Fibroblast of villous mesenchyme (primary cell): ENCODE results near the gene ANKDD1A. TPM values are rescaled to one million over a fixed set of nuclear protein-coding genes. Genes with fewer than 3 reads are reported as not detected.

ENCODE experiments used
- DNase-seq: peaks from one replicate; pipeline ENCODE4 v3.0.0-alpha.2; 2010; ENCODE audit warnings: low read depth
- H3K4me3 ChIP-seq: 2 replicates; pipeline ENCODE4 v1.5.1; 2011; ENCODE audit warnings: low read depth, mild to moderate bottlenecking, low read length
- total RNA-seq: library from RNA; depleted of rRNA; stranded (reverse); fragments of >200 nt; gene quantifications from 2 replicates; pipeline ENCODE4 v1.2.3, GENCODE V29; 2012
- TF ChIP-seq, protein P1 (sequence below): IDR thresholded peaks from 2 replicates; pipeline ENCODE4 v1.5.1; 2012; ENCODE audit warnings: low read depth, mild to moderate bottlenecking, low read length; ENCODE audit not compliant: insufficient read depth

The ANKDD1A gene
- total RNA-seq, 1 donor, result 3.9 TPM

DNA sequence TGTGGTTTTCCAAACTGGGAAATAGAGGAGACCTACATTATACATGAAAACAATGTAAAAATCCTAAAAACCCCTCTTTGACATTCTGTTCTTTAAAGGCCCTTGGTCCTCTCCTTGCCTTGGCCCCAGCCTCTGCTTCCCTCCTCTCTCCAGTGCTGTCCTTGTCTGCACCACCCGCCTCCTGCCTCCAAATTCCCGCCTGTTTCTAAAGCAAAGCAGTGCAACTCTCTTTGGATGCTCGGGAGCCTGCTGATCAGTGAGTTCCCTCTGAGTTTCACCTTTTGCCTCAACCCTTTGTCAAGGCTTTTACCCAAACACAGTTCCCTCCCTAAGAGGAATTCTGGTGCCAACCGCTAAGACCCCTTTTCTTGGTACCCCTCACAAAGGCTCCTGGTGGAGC lies 8.0 kb downstream of the ANKDD1A start:
- H3K4me3 ChIP-seq, result no peak overlapping the region
- no peak for DNase-seq
- TF ChIP-seq, protein P1, sequence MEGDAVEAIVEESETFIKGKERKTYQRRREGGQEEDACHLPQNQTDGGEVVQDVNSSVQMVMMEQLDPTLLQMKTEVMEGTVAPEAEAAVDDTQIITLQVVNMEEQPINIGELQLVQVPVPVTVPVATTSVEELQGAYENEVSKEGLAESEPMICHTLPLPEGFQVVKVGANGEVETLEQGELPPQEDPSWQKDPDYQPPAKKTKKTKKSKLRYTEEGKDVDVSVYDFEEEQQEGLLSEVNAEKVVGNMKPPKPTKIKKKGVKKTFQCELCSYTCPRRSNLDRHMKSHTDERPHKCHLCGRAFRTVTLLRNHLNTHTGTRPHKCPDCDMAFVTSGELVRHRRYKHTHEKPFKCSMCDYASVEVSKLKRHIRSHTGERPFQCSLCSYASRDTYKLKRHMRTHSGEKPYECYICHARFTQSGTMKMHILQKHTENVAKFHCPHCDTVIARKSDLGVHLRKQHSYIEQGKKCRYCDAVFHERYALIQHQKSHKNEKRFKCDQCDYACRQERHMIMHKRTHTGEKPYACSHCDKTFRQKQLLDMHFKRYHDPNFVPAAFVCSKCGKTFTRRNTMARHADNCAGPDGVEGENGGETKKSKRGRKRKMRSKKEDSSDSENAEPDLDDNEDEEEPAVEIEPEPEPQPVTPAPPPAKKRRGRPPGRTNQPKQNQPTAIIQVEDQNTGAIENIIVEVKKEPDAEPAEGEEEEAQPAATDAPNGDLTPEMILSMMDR, result no peak

DNA sequence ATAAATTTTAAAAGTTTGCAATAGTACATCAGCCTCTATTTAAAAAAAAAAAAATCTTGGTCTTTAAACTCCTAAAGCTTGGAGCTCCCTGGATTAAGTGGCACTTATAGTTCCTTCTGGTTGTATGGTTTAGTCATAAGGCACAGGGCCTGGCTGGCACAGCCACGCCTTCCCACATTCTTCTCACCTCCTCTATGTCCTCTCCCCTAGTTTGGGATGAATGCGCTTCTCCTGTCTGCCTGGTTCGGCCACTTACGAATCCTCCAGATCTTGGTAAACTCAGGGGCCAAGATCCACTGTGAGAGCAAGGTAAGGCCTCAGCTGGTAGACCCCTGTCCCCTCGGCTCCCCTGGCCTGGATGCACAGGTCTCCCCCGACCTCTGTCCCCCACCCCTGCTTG lies 10.0 kb downstream of the ANKDD1A start:
- TF ChIP-seq, protein P1, result no peak
- DNase-seq, result no peak
- no peak overlapping the region for H3K4me3 ChIP-seq

DNA sequence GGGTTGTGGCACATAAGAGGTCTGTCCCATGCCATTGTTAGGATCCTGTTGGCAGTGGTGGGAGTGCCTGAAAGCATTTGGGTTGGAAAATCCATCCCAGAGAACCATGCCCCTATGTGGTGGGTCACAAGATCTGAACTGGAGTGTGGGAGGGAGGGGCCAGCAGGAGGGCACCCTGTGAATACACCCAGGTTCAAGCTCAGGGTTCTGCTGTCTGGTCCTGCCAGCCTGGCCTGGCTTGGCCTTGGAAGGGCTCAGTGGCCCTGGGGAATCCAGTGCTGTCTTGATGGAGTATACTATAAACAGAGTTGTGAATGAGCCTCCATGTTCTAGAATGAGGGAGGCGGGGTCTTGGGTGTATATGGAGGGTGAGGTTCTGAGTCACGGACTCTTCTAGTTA lies 11.8 kb downstream of the ANKDD1A start:
- TF ChIP-seq, protein P1, result no peak
- H3K4me3 ChIP-seq, result no peak overlapping the region
- no peak for DNase-seq

DNA sequence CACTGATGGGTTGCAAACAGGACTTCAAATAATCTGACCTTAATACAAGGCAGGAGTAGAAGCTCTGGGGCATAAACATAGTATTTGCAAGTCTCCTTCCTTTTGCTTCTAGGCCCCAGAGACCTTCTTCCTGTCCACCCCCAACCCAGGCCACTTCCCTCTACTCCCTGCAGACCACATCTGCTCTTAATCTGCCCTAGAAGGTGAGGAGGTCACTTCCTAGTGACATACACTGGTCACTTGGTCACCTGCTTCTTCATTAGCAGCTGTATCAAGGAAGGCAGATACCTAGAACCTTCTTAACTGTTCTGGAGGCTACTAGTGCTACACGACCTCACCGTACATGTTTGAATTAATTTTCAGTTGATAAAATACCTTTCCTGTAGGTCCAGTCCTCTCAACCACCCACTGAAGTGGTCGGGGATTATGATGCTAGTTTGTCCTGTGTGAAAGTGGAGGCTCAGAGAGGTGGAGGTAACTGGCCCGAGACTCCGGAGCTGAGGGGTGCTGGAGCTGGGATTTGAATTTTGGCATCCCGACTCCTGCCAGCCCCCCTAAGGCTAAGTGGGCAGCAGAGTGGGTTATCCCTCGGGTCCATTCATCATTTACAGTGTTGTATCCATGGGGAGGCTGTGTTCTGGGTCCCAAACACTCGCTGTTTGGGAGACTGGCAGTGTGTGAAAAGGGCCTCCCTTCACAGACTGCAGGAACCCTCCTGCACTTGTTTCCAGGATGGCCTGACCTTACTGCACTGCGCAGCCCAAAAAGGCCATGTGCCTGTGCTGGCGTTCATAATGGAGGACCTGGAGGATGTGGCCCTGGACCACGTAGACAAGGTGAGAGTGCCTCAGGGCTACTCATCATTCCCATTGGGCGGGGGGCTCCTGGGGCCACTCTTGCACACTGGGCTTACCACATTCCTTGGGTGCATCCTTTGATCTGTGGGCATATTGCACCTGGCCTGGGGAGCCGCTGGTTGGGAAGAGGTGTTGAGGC lies 13.9 kb downstream of the ANKDD1A start:
- TF ChIP-seq, protein P1, result no peak
- no peak for DNase-seq
- no peak overlapping the region for H3K4me3 ChIP-seq

DNA sequence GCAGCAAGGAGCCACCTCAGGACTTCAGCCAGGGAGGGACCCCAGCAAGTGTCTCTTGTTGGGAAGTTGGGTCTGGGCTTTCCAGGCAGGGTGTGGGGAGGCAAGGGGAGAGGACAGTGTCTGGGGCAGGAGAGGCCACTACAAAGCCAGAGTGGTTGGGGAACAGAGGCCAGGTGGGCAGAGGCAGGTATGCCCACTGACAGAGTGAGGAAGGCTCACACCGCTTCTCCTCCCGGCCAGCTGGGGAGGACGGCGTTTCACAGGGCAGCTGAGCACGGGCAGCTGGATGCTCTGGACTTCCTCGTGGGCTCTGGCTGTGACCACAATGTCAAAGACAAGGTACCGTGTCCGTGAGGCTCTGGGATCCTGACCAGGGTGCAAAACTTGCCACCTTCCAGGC lies 15.0 kb downstream of the ANKDD1A start:
- no peak for DNase-seq
- H3K4me3 ChIP-seq, result no peak overlapping the region
- TF ChIP-seq, protein P1, result no peak

DNA sequence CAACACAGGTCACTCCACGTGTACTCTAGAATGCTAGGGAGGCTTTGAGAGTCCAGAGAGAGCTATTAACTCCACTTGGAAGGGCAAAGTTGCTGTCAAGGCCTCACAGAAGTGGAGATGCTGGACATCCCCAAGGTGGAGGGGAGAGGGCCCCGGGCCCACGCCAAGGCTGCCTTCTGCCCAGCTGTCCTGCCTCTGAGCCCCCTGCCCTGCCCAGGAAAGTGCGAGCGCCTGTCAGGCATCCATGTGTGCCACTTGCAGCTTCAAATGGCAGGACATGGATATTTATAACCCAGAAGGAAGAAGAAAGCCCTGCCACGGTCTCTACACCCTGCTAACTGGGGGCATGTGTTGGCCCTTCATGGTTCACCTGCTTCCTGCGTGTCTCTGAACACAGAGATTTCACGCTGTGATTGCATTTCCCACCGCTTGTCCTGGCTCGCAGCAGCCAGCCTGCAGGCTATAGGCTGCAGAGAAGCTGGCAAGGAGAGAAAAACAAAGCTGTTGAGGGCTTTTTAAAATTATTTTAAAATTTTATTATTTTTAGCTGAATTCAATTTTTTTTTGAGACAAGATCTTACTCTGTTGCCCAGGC lies 17.0 kb downstream of the ANKDD1A start:
- TF ChIP-seq, protein P1, result no peak
- H3K4me3 ChIP-seq, result no peak overlapping the region
- no peak for DNase-seq
